Smooth muscle cell (in vitro differentiated cells): ENCODE results near the gene NEMP1. TPM values are rescaled to one million over a fixed set of nuclear protein-coding genes. Genes with fewer than 3 reads are reported as not detected.

Experiments used
- DNase-seq: peaks from one replicate; lab custom pipeline; 2025; ENCODE audit not compliant: unreplicated experiment; lab: John Stamatoyannopoulos, UW
- H2AFZ ChIP-seq: fragments of 200-600 bp; sonication (generic); 2 replicates; pipeline ENCODE4 v1.6.0; 2016; ENCODE audit warnings: antibody characterized with exemption, low read depth, mild to moderate bottlenecking
- H3F3A ChIP-seq: fragments of 200-600 bp; sonication (generic); 2 replicates; pipeline ENCODE4 v1.6.0; 2017; ENCODE audit warnings: antibody characterized with exemption, low read depth
- H3K27ac ChIP-seq: fragments of 200-600 bp; sonication (generic); 2 replicates; pipeline ENCODE4 v1.5.1; 2016; ENCODE audit warnings: low read depth, mild to moderate bottlenecking
- H3K27me3 ChIP-seq: fragments of 200-600 bp; sonication (generic); 2 replicates; pipeline ENCODE4 v1.6.1; 2016; ENCODE audit warnings: low read depth, mild to moderate bottlenecking
- H3K36me3 ChIP-seq: fragments of 200-600 bp; sonication (generic); 2 replicates; pipeline ENCODE4 v1.5.1; 2016; ENCODE audit warnings: low read depth
- H3K4me1 ChIP-seq: fragments of 200-600 bp; sonication (generic); 2 replicates; pipeline ENCODE4 v1.5.1; 2016; ENCODE audit warnings: low read depth
- H3K4me2 ChIP-seq: fragments of 200-600 bp; sonication (generic); 2 replicates; pipeline ENCODE4 v1.6.0; 2016; ENCODE audit warnings: mild to moderate bottlenecking
- H3K4me3 ChIP-seq: fragments of 200-600 bp; sonication (generic); 2 replicates; pipeline ENCODE4 v1.5.1; 2016; ENCODE audit warnings: mild to moderate bottlenecking
- H3K79me2 ChIP-seq: fragments of 200-600 bp; sonication (generic); 2 replicates; pipeline ENCODE4 v1.6.0; 2016; ENCODE audit warnings: low read depth, mild to moderate bottlenecking
- H3K9ac ChIP-seq: fragments of 200-600 bp; sonication (generic); 2 replicates; pipeline ENCODE4 v1.6.0; 2016; ENCODE audit warnings: low read depth
- H3K9me3 ChIP-seq: fragments of 200-600 bp; sonication (generic); replicated peaks from 2 replicates; pipeline ENCODE4 v1.5.1; 2016; ENCODE audit warnings: low read depth
- H4K20me1 ChIP-seq: fragments of 200-600 bp; sonication (generic); 2 replicates; pipeline ENCODE4 v1.6.0; 2016; ENCODE audit warnings: low read depth
- CTCF ChIP-seq: fragments of 200-600 bp; sonication (generic); IDR thresholded peaks from 2 replicates; pipeline ENCODE4 v1.5.1; 2017; ENCODE audit warnings: borderline replicate concordance, mild to moderate bottlenecking, antibody characterized with exemption; ENCODE audit not compliant: insufficient read depth, poor library complexity, severe bottlenecking
- WGBS: methylation state at CpG from one replicate; pipeline ENCODE4 v1.1.7; 2016; ENCODE audit warnings: low lambda C conversion rate; 5-methylcytosine and 5-hydroxymethylcytosine counted together
- polyA plus RNA-seq: library from polyadenylated mRNA; unstranded; fragments of >200 nt; fragmentation: Nextera tagmentation; extraction: Ambion mirVana; gene quantifications from 2 replicates; pipeline ENCODE4 v1.2.1, GENCODE V29; 2016
- total RNA-seq: library from RNA; depleted of rRNA; stranded (reverse); fragments of >200 nt; gene quantifications from 2 replicates; pipeline ENCODE4 v1.2.3, GENCODE V29; 2014

NEMP1 gene
- total and polyA plus RNA-seq, 2 experiments from 2014 or later, result 3.2 to 8.9 TPM

- Histone ChIP-seq H3K4me2 (no peak overlapping the region), H3K27ac (no peak overlapping the region), H3K9ac (no peak overlapping the region), H2AFZ (no peak overlapping the region), H3K4me1 (peaks cover 11% of the 10 kb centered on the region), H3K27me3 (no peaks in the 10 kb centered on the region), H4K20me1 (peaks cover 27% of the 10 kb centered on the region), H3K79me2 (peaks cover 18% of the 10 kb centered on the region), H3K9me3 (no peaks in the 10 kb centered on the region), H3K36me3 (no peaks in the 10 kb centered on the region), H3F3A (no peaks in the 10 kb centered on the region), H3K4me3 (no peak overlapping the region)
- TF ChIP-seq CTCF, result no peak
- 98% methylated on average over 14 of the region's 14 CpGs for whole genome bisulfite sequencing
- DNase-seq, result no peak
Observed at GRCh38 chr12:57105011-57105753, 26.6 kb upstream of the NEMP1 start.

- Histone ChIP-seq H3K4me2 (no peak overlapping the region), H3K9ac (no peak overlapping the region), H3K79me2 (peaks cover 10% of the 10 kb centered on the region), H3K27me3 (no peaks in the 10 kb centered on the region), H3K27ac (peak overlapping the region; percentile 0), H3F3A (no peaks in the 10 kb centered on the region), H3K36me3 (no peaks in the 10 kb centered on the region), H3K9me3 (no peaks in the 10 kb centered on the region), H2AFZ (no peak overlapping the region), H3K4me3 (no peak overlapping the region), H4K20me1 (peaks cover 24% of the 10 kb centered on the region), H3K4me1 (peaks cover 5% of the 10 kb centered on the region)
- 97% methylated on average over 12 of the region's 12 CpGs for WGBS
- no peak for DNase-seq
- no peak for TF ChIP-seq CTCF
Observed at GRCh38 chr12:57104292-57104910, 25.8 kb upstream of the NEMP1 start.

- H3K79me2 ChIP-seq, result peaks cover 6% of the 10 kb centered on the region
- no peaks in the 10 kb centered on the region for H3K36me3 ChIP-seq
- H3K9ac ChIP-seq, result no peak overlapping the region
- peak overlapping the region; percentile 0 for H3K27ac ChIP-seq
- H3K4me1 ChIP-seq, result no peaks in the 10 kb centered on the region
- H4K20me1 ChIP-seq, result peaks cover 24% of the 10 kb centered on the region
- no peak overlapping the region for H3K4me3 ChIP-seq
- no peaks in the 10 kb centered on the region for H3K27me3 ChIP-seq
- no peak overlapping the region for H3K4me2 ChIP-seq
- no peaks in the 10 kb centered on the region for H3K9me3 ChIP-seq
- no peak for TF ChIP-seq CTCF
- 69% methylated on average over 7 of the region's 7 CpGs for WGBS
- no peak for DNase-seq
- H3F3A ChIP-seq, result no peaks in the 10 kb centered on the region
- no peak overlapping the region for H2AFZ ChIP-seq
Observed at GRCh38 chr12:57103856-57104255, 25.3 kb upstream of the NEMP1 start.
